Measurements from ENCODE around the gene MAP3K4. TPM values are rescaled to one million over a fixed set of nuclear protein-coding genes. Genes with fewer than 3 reads are reported as not detected.

Gene MAP3K4
- total and polyA plus RNA-seq, 2 of the 4 experiments (the other 2 are of a cell fraction) = 11.5 to 20.4 TPM

DNA sequence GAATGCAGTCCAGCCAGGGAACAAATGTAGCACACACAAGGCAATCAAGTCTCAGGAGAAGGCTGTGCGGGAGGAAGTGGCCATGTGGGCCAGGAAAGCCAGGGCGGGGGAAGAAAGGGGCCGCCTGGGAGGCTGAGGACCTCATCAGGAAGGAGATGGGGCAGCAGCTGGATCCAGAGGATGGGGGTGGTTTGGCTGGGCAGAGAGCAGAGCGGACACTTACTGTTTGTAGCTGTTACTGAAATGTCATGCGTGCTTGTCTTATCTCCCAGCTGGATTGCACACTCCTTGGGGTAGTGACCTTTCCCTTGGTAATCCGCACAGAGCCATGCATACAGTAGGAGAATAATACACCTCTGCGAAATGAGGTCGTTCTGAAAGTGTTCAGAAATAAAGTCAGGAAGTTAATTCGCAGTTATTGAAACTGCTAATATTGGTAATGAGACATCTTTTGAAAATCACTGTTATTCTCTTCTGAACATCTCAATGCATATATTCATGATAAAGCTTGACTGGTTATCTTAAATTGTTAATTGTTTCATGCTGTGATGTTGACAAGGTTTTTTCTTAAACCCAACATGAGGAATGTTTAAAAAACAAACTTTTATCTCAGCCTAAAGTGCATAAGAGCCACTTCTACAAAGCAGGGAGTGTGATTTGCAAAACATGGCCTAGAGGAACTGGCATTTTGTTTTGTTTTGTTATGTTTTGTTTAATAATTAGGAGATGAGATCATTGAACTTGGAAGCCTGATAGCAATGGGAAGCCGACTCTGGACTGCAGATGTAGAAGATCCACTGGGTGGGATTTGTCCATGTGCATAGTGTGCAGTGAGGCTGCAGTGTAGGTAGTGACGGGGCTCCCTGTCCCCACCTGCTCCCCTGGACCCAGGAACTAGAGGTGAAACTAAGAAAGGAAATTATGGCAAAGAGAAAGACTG is 18.0 kb upstream of the MAP3K4 start:
- H3K14ac ChIP-seq (replicated peaks; ENCODE audit: low read depth, low read length) = no peak overlapping the region
- no peaks in the 10 kb centered on the region for H3K9me1 ChIP-seq (ENCODE audit: insufficient read depth, low read length)
- no peak overlapping the region for H2AK9ac ChIP-seq (replicated peaks; ENCODE audit: low read depth, low read length, poor library complexity)
- no TSS peak for BruUV-seq (replicated peaks)
- H3K23ac ChIP-seq (ENCODE audit: low read depth, low read length) = no peak overlapping the region
- no peaks in the 10 kb centered on the region for H3K36me3 ChIP-seq (ENCODE audit: control insufficient read depth, insufficient read depth, low read length)
- no peak overlapping the region for H3K4me3 ChIP-seq (ENCODE audit: insufficient read depth, low read depth, low read length)
- H3K27me3 ChIP-seq (ENCODE audit: control insufficient read depth, insufficient read depth, low read length) = no peaks in the 10 kb centered on the region
- ChIA-PET POLR2A (ENCODE audit: unreplicated experiment) (no interaction called here), CTCF (interaction anchor here (1.1 to 1.3 kb wide), 2 partner anchors 19 to 43 kb away, joined by 4 to 6 read pairs; no protein-coding TSS in a partner anchor)
- 0 out of 2 replicates have a peak overlapping the region, but pooled peaks have one; percentile 13 for H2BK20ac ChIP-seq (ENCODE audit: low read depth, low read length)
- ATAC-seq (ENCODE audit: low read depth) = peak; percentile 53
- H2AFZ ChIP-seq (replicated peaks; ENCODE audit: low read length, poor library complexity) = peak overlapping the region; percentile 2
- peak overlapping the region; percentile 72 for H3K4me2 ChIP-seq (ENCODE audit: low read depth, low read length)
- peak overlapping the region; percentile 57; the same call in 1 of the 2 replicates for H2BK120ac ChIP-seq (ENCODE audit: low read depth, low read length)
- H4K20me1 ChIP-seq (ENCODE audit: insufficient read depth, low read length) = no peaks in the 10 kb centered on the region
- peak overlapping the region; percentile 26 for H3K4ac ChIP-seq (ENCODE audit: low read depth, low read length)
- H2AK5ac ChIP-seq (ENCODE audit: low read depth, low read length) = no peak overlapping the region
- peak overlapping the region; percentile 64 for H2BK5ac ChIP-seq (ENCODE audit: low read depth, low read length, poor library complexity, severe bottlenecking)
- no peak overlapping the region for H3K56ac ChIP-seq (ENCODE audit: extremely low read depth, insufficient read depth, low read length)
- in situ Hi-C loops (cut with MboI; ENCODE audit: low sequenced_read_pairs) (no loop called here), dilution Hi-C loops (cut with HindIII; ENCODE audit: low sequenced_read_pairs, unreplicated experiment) (no loop called here), intact Hi-C loops (cut with micrococcal nuclease) (loop anchor here (1.0 to 5.0 kb wide), 2 partner anchors 299 to 396 kb away; partner anchors contain the start of gene AGPAT4)
- peak overlapping the region; percentile 68 for H3K18ac ChIP-seq (ENCODE audit: low read depth, low read length)
- peak overlapping the region; percentile 67; the same call in 1 of the 2 replicates for H4K91ac ChIP-seq (ENCODE audit: insufficient read depth, low read depth, low read length)
- H4K8ac ChIP-seq (ENCODE audit: low read depth in 2 of 2, low read length in 2 of 2) = peak overlapping the region; percentile 10 to 68; a peak in 3 of 4 replicates
- no peak overlapping the region for H2BK15ac ChIP-seq (ENCODE audit: low read depth, low read length)
- no peaks in the 10 kb centered on the region for H3K79me1 ChIP-seq (ENCODE audit: low read depth in 1 of 2, low read length in 2 of 2)
- no peaks in the 10 kb centered on the region for H3K9me3 ChIP-seq (ENCODE audit: control insufficient read depth, insufficient read depth, low read length)
- peaks cover 27% of the 10 kb centered on the region for H3K4me1 ChIP-seq (ENCODE audit: control insufficient read depth, insufficient read depth, low read length)
- H3K9ac ChIP-seq (ENCODE audit: low read depth, low read length) = no peak overlapping the region; the same call in 1 of the 2 replicates
- H4K5ac ChIP-seq (ENCODE audit: low read depth, low read length) = peak overlapping the region; percentile 80
- peak overlapping the region; percentile 83 for H3K27ac ChIP-seq (ENCODE audit: insufficient read depth, low read length)
- TF ChIP-seq BHLHE40 (IDR thresholded peaks at IDR 0.05; ENCODE audit: low read depth, low read length) = peak; percentile 68; the same call in 1 of the 2 replicates
- TF ChIP-seq FOS (IDR thresholded peaks at IDR 0.05; ENCODE audit: low read depth, low read length) = no peak
- TF ChIP-seq CHD1 (IDR thresholded peaks at IDR 0.05; ENCODE audit: low read depth, low read length) = no peak
- TF ChIP-seq, protein P1, sequence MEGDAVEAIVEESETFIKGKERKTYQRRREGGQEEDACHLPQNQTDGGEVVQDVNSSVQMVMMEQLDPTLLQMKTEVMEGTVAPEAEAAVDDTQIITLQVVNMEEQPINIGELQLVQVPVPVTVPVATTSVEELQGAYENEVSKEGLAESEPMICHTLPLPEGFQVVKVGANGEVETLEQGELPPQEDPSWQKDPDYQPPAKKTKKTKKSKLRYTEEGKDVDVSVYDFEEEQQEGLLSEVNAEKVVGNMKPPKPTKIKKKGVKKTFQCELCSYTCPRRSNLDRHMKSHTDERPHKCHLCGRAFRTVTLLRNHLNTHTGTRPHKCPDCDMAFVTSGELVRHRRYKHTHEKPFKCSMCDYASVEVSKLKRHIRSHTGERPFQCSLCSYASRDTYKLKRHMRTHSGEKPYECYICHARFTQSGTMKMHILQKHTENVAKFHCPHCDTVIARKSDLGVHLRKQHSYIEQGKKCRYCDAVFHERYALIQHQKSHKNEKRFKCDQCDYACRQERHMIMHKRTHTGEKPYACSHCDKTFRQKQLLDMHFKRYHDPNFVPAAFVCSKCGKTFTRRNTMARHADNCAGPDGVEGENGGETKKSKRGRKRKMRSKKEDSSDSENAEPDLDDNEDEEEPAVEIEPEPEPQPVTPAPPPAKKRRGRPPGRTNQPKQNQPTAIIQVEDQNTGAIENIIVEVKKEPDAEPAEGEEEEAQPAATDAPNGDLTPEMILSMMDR (conservative IDR thresholded peaks at IDR 0.05; ENCODE audit: low read depth, low read length) = peak; percentile 11; the same call in 1 of the 2 replicates
- TF ChIP-seq, protein P2, sequence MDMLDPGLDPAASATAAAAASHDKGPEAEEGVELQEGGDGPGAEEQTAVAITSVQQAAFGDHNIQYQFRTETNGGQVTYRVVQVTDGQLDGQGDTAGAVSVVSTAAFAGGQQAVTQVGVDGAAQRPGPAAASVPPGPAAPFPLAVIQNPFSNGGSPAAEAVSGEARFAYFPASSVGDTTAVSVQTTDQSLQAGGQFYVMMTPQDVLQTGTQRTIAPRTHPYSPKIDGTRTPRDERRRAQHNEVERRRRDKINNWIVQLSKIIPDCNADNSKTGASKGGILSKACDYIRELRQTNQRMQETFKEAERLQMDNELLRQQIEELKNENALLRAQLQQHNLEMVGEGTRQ (IDR thresholded peaks at IDR 0.05; ENCODE audit: low read depth, low read length) = no peak
- no peak for TF ChIP-seq NFE2L2 (IDR thresholded peaks at IDR 0.05; ENCODE audit: low read depth, low read length)
- no peak for TF ChIP-seq RFX5 (IDR thresholded peaks at IDR 0.05; ENCODE audit: low read depth, low read length)
- TF ChIP-seq MAZ (IDR thresholded peaks at IDR 0.05; ENCODE audit: borderline replicate concordance, low read depth, low read length) = peak; percentile 44; the same call in 1 of the 2 replicates
- peak; percentile 67 for TF ChIP-seq CEBPB (IDR thresholded peaks at IDR 0.05; ENCODE audit: low read depth, low read length)
- TF ChIP-seq, protein P3, sequence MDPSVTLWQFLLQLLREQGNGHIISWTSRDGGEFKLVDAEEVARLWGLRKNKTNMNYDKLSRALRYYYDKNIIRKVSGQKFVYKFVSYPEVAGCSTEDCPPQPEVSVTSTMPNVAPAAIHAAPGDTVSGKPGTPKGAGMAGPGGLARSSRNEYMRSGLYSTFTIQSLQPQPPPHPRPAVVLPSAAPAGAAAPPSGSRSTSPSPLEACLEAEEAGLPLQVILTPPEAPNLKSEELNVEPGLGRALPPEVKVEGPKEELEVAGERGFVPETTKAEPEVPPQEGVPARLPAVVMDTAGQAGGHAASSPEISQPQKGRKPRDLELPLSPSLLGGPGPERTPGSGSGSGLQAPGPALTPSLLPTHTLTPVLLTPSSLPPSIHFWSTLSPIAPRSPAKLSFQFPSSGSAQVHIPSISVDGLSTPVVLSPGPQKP (IDR thresholded peaks at IDR 0.05; ENCODE audit: borderline replicate concordance, low read depth, low read length) = no peak
- no peak for TF ChIP-seq MXI1 (IDR thresholded peaks at IDR 0.05; ENCODE audit: borderline replicate concordance, low read depth, low read length)
- DNase-seq = peak; percentile 81
- WGBS, 2 experiments (ENCODE audit: extremely low coverage in 2 of 2, insufficient read length in 1 of 2) = 0% methylated on average over 1 of the region's 11 CpGs; no CpG with 5 or more reads in 1 of the 2 experiments
